HL-60 (cell line): ENCODE data around the gene CETN2.

Experiments used
- GABPA ChIP-seq: IDR thresholded peaks from 2 replicates; pipeline ENCODE4 v1.6.1; 2012; ENCODE audit warnings: low read depth
- POLR2AphosphoS5 ChIP-seq: IDR thresholded peaks from 2 replicates; pipeline ENCODE4 v1.6.1; 2012; ENCODE audit warnings: low read depth
- SPI1 ChIP-seq: IDR thresholded peaks from 2 replicates; pipeline ENCODE4 v1.6.1; 2012; ENCODE audit warnings: low read depth, mild to moderate bottlenecking, borderline replicate concordance
- TF ChIP-seq, protein P1 (sequence below): IDR thresholded peaks from one replicate; pipeline ENCODE4 v1.5.1; 2011; ENCODE audit warnings: low read length, control low read depth, inconsistent platforms; ENCODE audit not compliant: insufficient read depth
- TF ChIP-seq, protein P2 (sequence below): IDR thresholded peaks from 2 replicates; pipeline ENCODE4 v1.6.1; 2012; ENCODE audit warnings: low read depth; ENCODE audit not compliant: insufficient replicate concordance

GRCh38 chrX:152814048-152814447 lies 16.5 kb downstream of the CETN2 start:
- TF ChIP-seq POLR2AphosphoS5: no peak
- TF ChIP-seq, protein P1, sequence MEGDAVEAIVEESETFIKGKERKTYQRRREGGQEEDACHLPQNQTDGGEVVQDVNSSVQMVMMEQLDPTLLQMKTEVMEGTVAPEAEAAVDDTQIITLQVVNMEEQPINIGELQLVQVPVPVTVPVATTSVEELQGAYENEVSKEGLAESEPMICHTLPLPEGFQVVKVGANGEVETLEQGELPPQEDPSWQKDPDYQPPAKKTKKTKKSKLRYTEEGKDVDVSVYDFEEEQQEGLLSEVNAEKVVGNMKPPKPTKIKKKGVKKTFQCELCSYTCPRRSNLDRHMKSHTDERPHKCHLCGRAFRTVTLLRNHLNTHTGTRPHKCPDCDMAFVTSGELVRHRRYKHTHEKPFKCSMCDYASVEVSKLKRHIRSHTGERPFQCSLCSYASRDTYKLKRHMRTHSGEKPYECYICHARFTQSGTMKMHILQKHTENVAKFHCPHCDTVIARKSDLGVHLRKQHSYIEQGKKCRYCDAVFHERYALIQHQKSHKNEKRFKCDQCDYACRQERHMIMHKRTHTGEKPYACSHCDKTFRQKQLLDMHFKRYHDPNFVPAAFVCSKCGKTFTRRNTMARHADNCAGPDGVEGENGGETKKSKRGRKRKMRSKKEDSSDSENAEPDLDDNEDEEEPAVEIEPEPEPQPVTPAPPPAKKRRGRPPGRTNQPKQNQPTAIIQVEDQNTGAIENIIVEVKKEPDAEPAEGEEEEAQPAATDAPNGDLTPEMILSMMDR: no peak
- TF ChIP-seq, protein P2, sequence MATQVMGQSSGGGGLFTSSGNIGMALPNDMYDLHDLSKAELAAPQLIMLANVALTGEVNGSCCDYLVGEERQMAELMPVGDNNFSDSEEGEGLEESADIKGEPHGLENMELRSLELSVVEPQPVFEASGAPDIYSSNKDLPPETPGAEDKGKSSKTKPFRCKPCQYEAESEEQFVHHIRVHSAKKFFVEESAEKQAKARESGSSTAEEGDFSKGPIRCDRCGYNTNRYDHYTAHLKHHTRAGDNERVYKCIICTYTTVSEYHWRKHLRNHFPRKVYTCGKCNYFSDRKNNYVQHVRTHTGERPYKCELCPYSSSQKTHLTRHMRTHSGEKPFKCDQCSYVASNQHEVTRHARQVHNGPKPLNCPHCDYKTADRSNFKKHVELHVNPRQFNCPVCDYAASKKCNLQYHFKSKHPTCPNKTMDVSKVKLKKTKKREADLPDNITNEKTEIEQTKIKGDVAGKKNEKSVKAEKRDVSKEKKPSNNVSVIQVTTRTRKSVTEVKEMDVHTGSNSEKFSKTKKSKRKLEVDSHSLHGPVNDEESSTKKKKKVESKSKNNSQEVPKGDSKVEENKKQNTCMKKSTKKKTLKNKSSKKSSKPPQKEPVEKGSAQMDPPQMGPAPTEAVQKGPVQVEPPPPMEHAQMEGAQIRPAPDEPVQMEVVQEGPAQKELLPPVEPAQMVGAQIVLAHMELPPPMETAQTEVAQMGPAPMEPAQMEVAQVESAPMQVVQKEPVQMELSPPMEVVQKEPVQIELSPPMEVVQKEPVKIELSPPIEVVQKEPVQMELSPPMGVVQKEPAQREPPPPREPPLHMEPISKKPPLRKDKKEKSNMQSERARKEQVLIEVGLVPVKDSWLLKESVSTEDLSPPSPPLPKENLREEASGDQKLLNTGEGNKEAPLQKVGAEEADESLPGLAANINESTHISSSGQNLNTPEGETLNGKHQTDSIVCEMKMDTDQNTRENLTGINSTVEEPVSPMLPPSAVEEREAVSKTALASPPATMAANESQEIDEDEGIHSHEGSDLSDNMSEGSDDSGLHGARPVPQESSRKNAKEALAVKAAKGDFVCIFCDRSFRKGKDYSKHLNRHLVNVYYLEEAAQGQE: no peak
- no peak for TF ChIP-seq GABPA
- TF ChIP-seq SPI1: no peak
